ENCODE data around the gene TAF3. TPM values are rescaled to one million over a fixed set of nuclear protein-coding genes. Genes with fewer than 3 reads are reported as not detected.

TAF3 gene
- polyA plus RNA-seq, 1 of the 3 experiments (the other 2 are of a cell fraction), result 2.4 TPM

DNA sequence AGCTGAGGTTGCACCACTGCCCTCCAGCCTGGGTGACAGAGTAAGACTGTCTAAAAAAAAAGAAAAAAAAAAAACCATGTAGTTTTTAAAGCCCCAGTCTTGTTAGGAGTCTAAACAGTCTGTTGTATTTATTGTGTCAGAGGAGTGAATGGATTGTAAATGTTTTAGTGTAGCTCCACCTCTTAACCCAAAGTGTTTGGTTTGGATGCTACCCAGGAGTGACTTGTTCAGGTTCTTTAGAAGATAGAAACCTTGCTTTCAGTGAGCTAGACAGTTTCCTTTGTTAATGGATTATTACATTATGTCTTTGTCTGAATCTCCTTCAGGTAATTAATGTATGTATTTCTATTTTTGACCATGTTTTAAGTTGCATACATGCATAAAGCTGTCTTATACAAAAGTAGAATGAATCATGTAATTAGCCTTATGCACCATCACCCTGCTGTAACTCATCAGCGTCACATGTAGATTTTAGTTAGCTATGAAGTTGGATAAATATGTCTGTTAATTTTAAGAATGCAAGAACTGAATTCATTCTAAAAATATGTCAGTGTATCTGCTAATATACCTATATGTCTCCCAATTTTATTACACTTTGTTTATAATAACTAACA, 97.7 kb downstream of the TAF3 start:
- TF ChIP-seq MXI1 (IDR thresholded peaks at IDR 0.05; ENCODE audit: low read depth, low read length) (no peak), RFX5 (IDR thresholded peaks at IDR 0.05; ENCODE audit: low read length) (no peak), RAD21 (IDR thresholded peaks at IDR 0.05; ENCODE audit: low read length) (no peak)
- TF ChIP-seq, protein P1, sequence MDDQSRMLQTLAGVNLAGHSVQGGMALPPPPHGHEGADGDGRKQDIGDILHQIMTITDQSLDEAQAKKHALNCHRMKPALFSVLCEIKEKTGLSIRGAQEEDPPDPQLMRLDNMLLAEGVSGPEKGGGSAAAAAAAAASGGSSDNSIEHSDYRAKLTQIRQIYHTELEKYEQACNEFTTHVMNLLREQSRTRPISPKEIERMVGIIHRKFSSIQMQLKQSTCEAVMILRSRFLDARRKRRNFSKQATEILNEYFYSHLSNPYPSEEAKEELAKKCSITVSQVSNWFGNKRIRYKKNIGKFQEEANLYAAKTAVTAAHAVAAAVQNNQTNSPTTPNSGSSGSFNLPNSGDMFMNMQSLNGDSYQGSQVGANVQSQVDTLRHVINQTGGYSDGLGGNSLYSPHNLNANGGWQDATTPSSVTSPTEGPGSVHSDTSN (IDR thresholded peaks at IDR 0.05), result no peak
- POLR2A ChIA-PET, result no interaction called here
- Histone ChIP-seq H3K27me3 (ENCODE audit: insufficient read depth) (no peaks in the 10 kb centered on the region), H3K27ac (ENCODE audit: low read depth in 2 of 2, low read length in 1 of 2) (no peak overlapping the region), H3K79me2 (ENCODE audit: insufficient read depth) (no peaks in the 10 kb centered on the region), H2AFZ (ENCODE audit: low read depth) (no peak overlapping the region), H3F3A (replicated peaks; ENCODE audit: insufficient read depth) (no peaks in the 10 kb centered on the region), H3K4me3 (ENCODE audit: low read depth in 2 of 2, low read length in 1 of 2) (no peak overlapping the region), H3K4me2 (no peak overlapping the region), H4K20me1 (ENCODE audit: insufficient read depth) (no peaks in the 10 kb centered on the region), H3K9ac (no peak overlapping the region), H3K9me2 (no peaks in the 10 kb centered on the region), H3K36me3 (replicated peaks in 1 of 2; ENCODE audit: control insufficient read depth in 1 of 2, insufficient read depth in 2 of 2, low read length in 1 of 2) (no peaks in the 10 kb centered on the region), H3K4me1 (ENCODE audit: control insufficient read depth in 1 of 2, insufficient read depth in 2 of 2, low read depth in 1 of 2, low read length in 1 of 2) (no peaks in the 10 kb centered on the region; a peak in 2 of 4 replicates), H3K9me3 (no peaks in the 10 kb centered on the region)
- CTCF ChIA-PET, result no interaction called here
- WGBS (ENCODE audit: low lambda C conversion rate), result 93% methylated on average over 1 of the region's 1 CpG
- no peak for DNase-seq

DNA sequence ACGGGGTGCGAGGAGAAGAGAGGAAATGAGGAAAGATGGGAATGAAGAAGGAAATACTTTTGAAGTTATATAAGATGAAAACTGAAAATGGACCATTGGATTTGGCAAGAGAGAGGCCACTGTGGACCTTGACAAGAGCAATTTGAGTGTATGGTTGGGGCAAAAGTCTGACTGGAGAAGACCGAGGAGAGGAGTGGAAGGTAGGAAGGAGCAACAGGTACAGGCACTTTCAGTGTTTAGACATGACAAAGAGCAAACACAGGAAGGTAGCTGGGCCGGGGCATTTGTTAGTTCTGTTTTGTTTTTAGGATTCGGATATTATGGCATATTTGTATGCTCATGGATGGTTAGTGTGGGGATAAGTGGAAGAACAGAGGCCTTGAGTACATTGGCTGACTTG, 99.4 kb downstream of the TAF3 start:
- Histone ChIP-seq H2AFZ (ENCODE audit: low read depth) (no peak overlapping the region), H3K4me3 (ENCODE audit: low read depth in 2 of 2, low read length in 1 of 2) (no peak overlapping the region), H3F3A (replicated peaks; ENCODE audit: insufficient read depth) (no peaks in the 10 kb centered on the region), H3K27me3 (ENCODE audit: insufficient read depth) (no peaks in the 10 kb centered on the region), H3K36me3 (replicated peaks in 1 of 2; ENCODE audit: control insufficient read depth in 1 of 2, insufficient read depth in 2 of 2, low read length in 1 of 2) (no peaks in the 10 kb centered on the region), H3K4me2 (no peak overlapping the region), H3K79me2 (ENCODE audit: insufficient read depth) (no peaks in the 10 kb centered on the region), H3K9me2 (no peaks in the 10 kb centered on the region), H4K20me1 (ENCODE audit: insufficient read depth) (no peaks in the 10 kb centered on the region), H3K27ac (ENCODE audit: low read depth in 2 of 2, low read length in 1 of 2) (no peak overlapping the region), H3K9ac (no peak overlapping the region), H3K9me3 (no peaks in the 10 kb centered on the region), H3K4me1 (ENCODE audit: control insufficient read depth in 1 of 2, insufficient read depth in 2 of 2, low read depth in 1 of 2, low read length in 1 of 2) (peaks cover 0 to 5% of the 10 kb centered on the region in 2 experiments; a peak in 2 of 4 replicates)
- ChIA-PET CTCF (no interaction called here), POLR2A (no interaction called here)
- 97% methylated on average over 5 of the region's 5 CpGs for WGBS (ENCODE audit: low lambda C conversion rate)
- no peak for DNase-seq
- TF ChIP-seq TAF1 (IDR thresholded peaks at IDR 0.05; ENCODE audit: borderline replicate concordance, low read depth, low read length), result no peak
- TF ChIP-seq JUND (IDR thresholded peaks at IDR 0.05), result no peak

DNA sequence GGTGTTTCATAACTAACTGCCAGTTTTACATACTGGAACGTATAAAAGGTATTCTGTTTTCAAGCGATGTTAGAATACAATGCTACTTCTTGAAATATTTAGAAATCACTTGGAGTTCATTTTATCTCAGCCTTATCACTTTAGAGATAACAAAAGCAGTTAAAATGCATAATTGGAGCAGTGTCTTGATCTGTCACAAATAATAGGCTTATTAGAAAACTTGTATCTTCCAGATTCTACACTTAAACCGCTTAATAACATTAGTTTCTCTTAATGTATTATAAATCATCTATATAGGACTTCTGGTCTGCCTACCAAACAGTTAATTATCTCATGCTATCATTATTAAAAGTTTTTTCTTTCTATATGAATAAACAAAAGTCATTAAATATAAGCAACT, 104.4 kb downstream of the TAF3 start:
- no peak overlapping the region; a peak in 1 of 4 replicates for H3K27ac ChIP-seq (ENCODE audit: low read depth in 2 of 2, low read length in 1 of 2)
- H3K4me2 ChIP-seq, result no peak overlapping the region
- H2AFZ ChIP-seq (ENCODE audit: low read depth), result no peak overlapping the region
- H3K9me2 ChIP-seq, result no peaks in the 10 kb centered on the region
- peaks cover 8% of the 10 kb centered on the region; the same call in 1 of the 2 replicates for H3K79me2 ChIP-seq (ENCODE audit: insufficient read depth)
- H3K9me3 ChIP-seq, result no peaks in the 10 kb centered on the region
- CTCF ChIA-PET, result no interaction called here
- TF ChIP-seq SMC3 (IDR thresholded peaks at IDR 0.05; ENCODE audit: low read depth, low read length), result no peak
- no peak for TF ChIP-seq RFX5 (IDR thresholded peaks at IDR 0.05; ENCODE audit: low read length)
- no peak for TF ChIP-seq ELF1 (IDR thresholded peaks at IDR 0.05)
- peak; percentile 44; the same call in 1 of the 2 replicates for TF ChIP-seq GATA2 (CRISPR knock-in tag; IDR thresholded peaks at IDR 0.05)
- TF ChIP-seq SIN3A (IDR thresholded peaks at IDR 0.05; ENCODE audit: borderline replicate concordance, low read depth, low read length), result no peak
- TF ChIP-seq EP300 (IDR thresholded peaks at IDR 0.05; ENCODE audit: borderline replicate concordance in 1 of 2, low read depth in 1 of 2, low read length in 1 of 2), result peak in 1 of 2 experiments; percentile 88; a peak in 2 of 4 replicates
- no peak for TF ChIP-seq JUND (IDR thresholded peaks at IDR 0.05)
- no peak for TF ChIP-seq FOSL2 (IDR thresholded peaks at IDR 0.05; ENCODE audit: borderline replicate concordance, low read depth)
- TF ChIP-seq, protein P2, sequence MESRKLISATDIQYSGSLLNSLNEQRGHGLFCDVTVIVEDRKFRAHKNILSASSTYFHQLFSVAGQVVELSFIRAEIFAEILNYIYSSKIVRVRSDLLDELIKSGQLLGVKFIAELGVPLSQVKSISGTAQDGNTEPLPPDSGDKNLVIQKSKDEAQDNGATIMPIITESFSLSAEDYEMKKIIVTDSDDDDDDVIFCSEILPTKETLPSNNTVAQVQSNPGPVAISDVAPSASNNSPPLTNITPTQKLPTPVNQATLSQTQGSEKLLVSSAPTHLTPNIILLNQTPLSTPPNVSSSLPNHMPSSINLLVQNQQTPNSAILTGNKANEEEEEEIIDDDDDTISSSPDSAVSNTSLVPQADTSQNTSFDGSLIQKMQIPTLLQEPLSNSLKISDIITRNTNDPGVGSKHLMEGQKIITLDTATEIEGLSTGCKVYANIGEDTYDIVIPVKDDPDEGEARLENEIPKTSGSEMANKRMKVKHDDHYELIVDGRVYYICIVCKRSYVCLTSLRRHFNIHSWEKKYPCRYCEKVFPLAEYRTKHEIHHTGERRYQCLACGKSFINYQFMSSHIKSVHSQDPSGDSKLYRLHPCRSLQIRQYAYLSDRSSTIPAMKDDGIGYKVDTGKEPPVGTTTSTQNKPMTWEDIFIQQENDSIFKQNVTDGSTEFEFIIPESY (IDR thresholded peaks at IDR 0.05; ENCODE audit: borderline replicate concordance, low read depth), result no peak
- TF ChIP-seq, protein P3, sequence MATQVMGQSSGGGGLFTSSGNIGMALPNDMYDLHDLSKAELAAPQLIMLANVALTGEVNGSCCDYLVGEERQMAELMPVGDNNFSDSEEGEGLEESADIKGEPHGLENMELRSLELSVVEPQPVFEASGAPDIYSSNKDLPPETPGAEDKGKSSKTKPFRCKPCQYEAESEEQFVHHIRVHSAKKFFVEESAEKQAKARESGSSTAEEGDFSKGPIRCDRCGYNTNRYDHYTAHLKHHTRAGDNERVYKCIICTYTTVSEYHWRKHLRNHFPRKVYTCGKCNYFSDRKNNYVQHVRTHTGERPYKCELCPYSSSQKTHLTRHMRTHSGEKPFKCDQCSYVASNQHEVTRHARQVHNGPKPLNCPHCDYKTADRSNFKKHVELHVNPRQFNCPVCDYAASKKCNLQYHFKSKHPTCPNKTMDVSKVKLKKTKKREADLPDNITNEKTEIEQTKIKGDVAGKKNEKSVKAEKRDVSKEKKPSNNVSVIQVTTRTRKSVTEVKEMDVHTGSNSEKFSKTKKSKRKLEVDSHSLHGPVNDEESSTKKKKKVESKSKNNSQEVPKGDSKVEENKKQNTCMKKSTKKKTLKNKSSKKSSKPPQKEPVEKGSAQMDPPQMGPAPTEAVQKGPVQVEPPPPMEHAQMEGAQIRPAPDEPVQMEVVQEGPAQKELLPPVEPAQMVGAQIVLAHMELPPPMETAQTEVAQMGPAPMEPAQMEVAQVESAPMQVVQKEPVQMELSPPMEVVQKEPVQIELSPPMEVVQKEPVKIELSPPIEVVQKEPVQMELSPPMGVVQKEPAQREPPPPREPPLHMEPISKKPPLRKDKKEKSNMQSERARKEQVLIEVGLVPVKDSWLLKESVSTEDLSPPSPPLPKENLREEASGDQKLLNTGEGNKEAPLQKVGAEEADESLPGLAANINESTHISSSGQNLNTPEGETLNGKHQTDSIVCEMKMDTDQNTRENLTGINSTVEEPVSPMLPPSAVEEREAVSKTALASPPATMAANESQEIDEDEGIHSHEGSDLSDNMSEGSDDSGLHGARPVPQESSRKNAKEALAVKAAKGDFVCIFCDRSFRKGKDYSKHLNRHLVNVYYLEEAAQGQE (IDR thresholded peaks at IDR 0.05; ENCODE audit: low read depth, low read length), result no peak
- peak; percentile 43; the same call in 1 of the 2 replicates for TF ChIP-seq RCOR1 (IDR thresholded peaks at IDR 0.05; ENCODE audit: low read length)
- no peaks in the 10 kb centered on the region for H3F3A ChIP-seq (replicated peaks; ENCODE audit: insufficient read depth)
- H3K36me3 ChIP-seq (replicated peaks in 1 of 2; ENCODE audit: control insufficient read depth in 1 of 2, insufficient read depth in 2 of 2, low read length in 1 of 2), result no peaks in the 10 kb centered on the region
- H3K27me3 ChIP-seq (ENCODE audit: insufficient read depth), result no peaks in the 10 kb centered on the region
- WGBS (ENCODE audit: low lambda C conversion rate), result 82% methylated on average over 3 of the region's 3 CpGs
- peaks cover 0 to 5% of the 10 kb centered on the region in 2 experiments; a peak in 2 of 4 replicates for H3K4me1 ChIP-seq (ENCODE audit: control insufficient read depth in 1 of 2, insufficient read depth in 2 of 2, low read depth in 1 of 2, low read length in 1 of 2)
- H3K9ac ChIP-seq, result no peak overlapping the region
- H4K20me1 ChIP-seq (ENCODE audit: insufficient read depth), result no peaks in the 10 kb centered on the region
- no peak overlapping the region for H3K4me3 ChIP-seq (ENCODE audit: low read depth in 2 of 2, low read length in 1 of 2)
- POLR2A ChIA-PET, result no interaction called here
- DNase-seq, result no peak
